Progenitor cell of endocrine pancreas (in vitro differentiated cells): ENCODE measurements around the gene MBD3L2B. TPM values are rescaled to one million over a fixed set of nuclear protein-coding genes. Genes with fewer than 3 reads are reported as not detected.

ENCODE experiments used
- DNase-seq: peaks from one replicate; pipeline ENCODE4 v3.0.0; 2021; ENCODE audit warnings: low spot score; ENCODE audit not compliant: unreplicated experiment
- H3K27ac Mint-ChIP-seq: 2 replicates; pipeline ENCODE4 v1.8.0; 2021; ENCODE audit warnings: mild to moderate bottlenecking, moderate library complexity, mixed read lengths
- H3K27me3 Mint-ChIP-seq: 2 replicates; pipeline ENCODE4 v1.8.0; 2021; ENCODE audit warnings: mixed read lengths
- H3K36me3 Mint-ChIP-seq: 2 replicates; pipeline ENCODE4 v1.8.0; 2022; ENCODE audit warnings: mixed read lengths; ENCODE audit not compliant: insufficient read depth
- H3K4me1 Mint-ChIP-seq: 2 replicates; pipeline ENCODE4 v1.8.0; 2021; ENCODE audit warnings: low read depth, mixed read lengths
- H3K4me3 Mint-ChIP-seq: 2 replicates; pipeline ENCODE4 v1.8.0; 2021; ENCODE audit warnings: low read depth, mild to moderate bottlenecking, moderate library complexity, mixed read lengths
- H3K9me3 Mint-ChIP-seq: 2 replicates; pipeline ENCODE4 v1.8.0; 2021; ENCODE audit warnings: low read depth, mixed read lengths
- CTCF ChIP-seq: fragments of 200-600 bp; sonication (generic); IDR thresholded peaks from one replicate; pipeline ENCODE4 v1.5.0; 2021; ENCODE audit warnings: antibody characterized with exemption, mild to moderate bottlenecking; ENCODE audit not compliant: unreplicated experiment
- total RNA-seq: library from RNA; stranded (reverse); gene quantifications from 2 replicates; pipeline ENCODE4 v1.2.1, GENCODE V29; 2021

MBD3L2B gene
- total RNA-seq, 1 donor from 2014 or later, result not detected

DNA sequence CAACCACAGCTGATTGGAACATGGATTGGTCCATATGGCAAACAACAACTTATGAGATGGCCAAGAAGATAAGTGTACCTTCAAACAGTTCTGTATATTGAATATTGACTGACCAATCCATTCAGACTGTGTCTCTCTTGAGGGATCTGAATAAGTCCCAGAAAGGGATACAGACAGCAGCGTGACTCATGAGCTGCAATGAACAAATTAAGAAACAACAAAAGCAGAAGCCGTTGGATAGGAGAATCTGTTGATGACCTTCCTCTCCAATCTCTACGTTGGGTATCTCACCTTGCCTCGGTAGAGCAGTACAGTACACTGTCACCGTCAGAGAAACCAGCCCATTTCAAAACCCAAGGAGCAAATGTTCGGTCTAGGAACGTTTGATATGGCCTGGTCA, 21.3 kb downstream of the MBD3L2B start:
- DNase-seq, result no peak
- peaks cover 47% of the 10 kb centered on the region for H3K9me3 Mint-ChIP-seq
- H3K27ac Mint-ChIP-seq, result no peak overlapping the region
- H3K27me3 Mint-ChIP-seq, result no peaks in the 10 kb centered on the region
- H3K4me1 Mint-ChIP-seq, result no peaks in the 10 kb centered on the region
- H3K4me3 Mint-ChIP-seq, result no peak overlapping the region
- peaks cover 6% of the 10 kb centered on the region for H3K36me3 Mint-ChIP-seq
- no peak for TF ChIP-seq CTCF

GRCh38 chr19:6997679-6998445, 23.4 kb downstream of the MBD3L2B start:
- Mint-ChIP-seq H3K4me3 (no peak overlapping the region), H3K36me3 (peaks cover 7% of the 10 kb centered on the region), H3K27me3 (no peaks in the 10 kb centered on the region), H3K9me3 (peaks cover 56% of the 10 kb centered on the region), H3K27ac (no peak overlapping the region), H3K4me1 (no peaks in the 10 kb centered on the region)
- no peak for TF ChIP-seq CTCF
- no peak for DNase-seq

DNA sequence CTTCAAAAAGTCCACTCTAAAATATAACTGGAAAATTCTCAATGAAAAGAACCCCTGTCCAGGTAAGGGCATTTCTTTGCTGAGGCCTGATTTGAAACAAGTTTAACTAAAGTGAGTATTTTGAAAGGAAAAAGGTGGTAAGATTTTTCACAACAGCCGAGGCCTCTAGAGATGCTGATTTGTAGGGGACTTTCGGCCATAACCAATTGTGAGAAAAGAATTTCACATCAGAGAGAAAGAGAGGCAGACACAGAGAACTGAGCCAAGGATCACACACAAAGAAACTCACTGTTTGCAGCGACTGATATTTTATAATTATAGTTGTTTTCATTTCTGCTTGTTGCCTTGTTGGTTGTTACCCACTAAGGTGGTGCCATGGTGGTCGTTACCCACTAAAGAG, 24.4 kb downstream of the MBD3L2B start:
- no peak for TF ChIP-seq CTCF
- H3K9me3 Mint-ChIP-seq, result peaks cover 53% of the 10 kb centered on the region
- H3K27ac Mint-ChIP-seq, result no peak overlapping the region
- no peaks in the 10 kb centered on the region for H3K27me3 Mint-ChIP-seq
- H3K4me3 Mint-ChIP-seq, result no peak overlapping the region
- peaks cover 6% of the 10 kb centered on the region for H3K36me3 Mint-ChIP-seq
- DNase-seq, result no peak
- no peaks in the 10 kb centered on the region for H3K4me1 Mint-ChIP-seq

DNA sequence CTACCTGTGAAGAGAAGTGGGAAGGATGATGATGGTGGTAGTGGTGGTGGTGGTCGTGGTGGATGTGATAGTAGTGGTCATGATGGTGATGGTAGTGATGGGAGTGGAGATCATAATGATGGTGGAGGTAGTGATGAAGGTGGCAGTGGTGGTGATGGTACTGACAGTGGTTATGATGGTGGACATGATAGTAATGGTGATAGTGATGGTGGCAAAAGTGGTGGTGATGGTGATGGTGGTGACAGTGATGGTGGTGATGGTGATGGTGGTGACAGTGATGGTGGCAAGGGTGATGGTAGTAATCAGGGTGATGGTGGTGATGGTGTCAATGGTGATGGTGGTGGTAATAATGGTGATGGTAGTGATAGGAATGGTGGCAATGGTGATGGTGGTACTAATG, 26.2 kb downstream of the MBD3L2B start:
- Mint-ChIP-seq H3K9me3 (peaks cover 52% of the 10 kb centered on the region), H3K27ac (no peak overlapping the region), H3K36me3 (peaks cover 6% of the 10 kb centered on the region), H3K4me3 (no peak overlapping the region), H3K4me1 (no peaks in the 10 kb centered on the region), H3K27me3 (no peaks in the 10 kb centered on the region)
- no peak for DNase-seq
- no peak for TF ChIP-seq CTCF

DNA sequence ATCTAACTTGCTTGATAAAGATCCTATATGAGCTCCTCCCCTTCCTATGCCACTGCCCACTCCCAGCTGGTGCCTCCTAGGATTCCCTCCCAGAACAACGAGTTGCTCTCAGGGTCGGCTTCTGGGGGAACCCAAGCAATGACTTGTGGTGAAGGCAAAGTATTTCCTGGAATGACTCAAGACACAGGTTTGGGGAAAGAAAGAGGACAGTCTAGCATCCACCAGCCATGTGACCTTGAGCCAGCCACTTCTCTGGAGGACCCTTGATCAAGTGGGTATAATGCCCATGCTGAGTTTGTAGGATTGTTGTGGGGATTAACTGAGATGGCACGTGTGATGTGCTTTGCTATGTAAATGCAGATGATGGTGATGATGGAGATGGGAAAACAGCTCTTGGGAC, 33.0 kb downstream of the MBD3L2B start:
- Mint-ChIP-seq H3K4me1 (no peaks in the 10 kb centered on the region), H3K27me3 (no peaks in the 10 kb centered on the region), H3K27ac (no peak overlapping the region), H3K9me3 (peaks cover 46% of the 10 kb centered on the region), H3K36me3 (no peaks in the 10 kb centered on the region), H3K4me3 (no peak overlapping the region)
- no peak for TF ChIP-seq CTCF
- no peak for DNase-seq
